ENCODE results near the gene CCNY.
"Not testable (repeated sequence)": the region's sequence is repeated elsewhere in the genome, so short reads cannot be mapped to it uniquely, and the experiment has no call there.

Gene CCNY

DNA sequence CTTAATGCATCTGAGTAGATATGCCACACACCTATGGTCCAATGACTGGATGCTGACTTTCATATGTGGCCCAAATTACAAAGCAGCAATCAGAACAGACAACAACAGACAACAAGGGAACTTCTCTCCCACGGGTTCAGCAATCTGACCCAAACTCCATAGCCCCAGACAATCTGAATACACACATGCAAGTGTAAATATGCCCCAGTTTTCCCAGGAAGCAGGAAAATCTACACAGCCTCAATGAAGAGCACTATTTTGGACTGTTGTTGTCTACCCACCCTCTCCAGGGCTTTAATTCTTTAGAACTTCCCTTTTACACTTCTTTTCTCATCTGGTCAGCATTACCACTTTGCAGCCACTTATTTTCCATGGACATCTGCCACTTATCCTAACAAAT is 2.0 kb upstream of the CCNY start:
- no peak for DNase-seq

DNA sequence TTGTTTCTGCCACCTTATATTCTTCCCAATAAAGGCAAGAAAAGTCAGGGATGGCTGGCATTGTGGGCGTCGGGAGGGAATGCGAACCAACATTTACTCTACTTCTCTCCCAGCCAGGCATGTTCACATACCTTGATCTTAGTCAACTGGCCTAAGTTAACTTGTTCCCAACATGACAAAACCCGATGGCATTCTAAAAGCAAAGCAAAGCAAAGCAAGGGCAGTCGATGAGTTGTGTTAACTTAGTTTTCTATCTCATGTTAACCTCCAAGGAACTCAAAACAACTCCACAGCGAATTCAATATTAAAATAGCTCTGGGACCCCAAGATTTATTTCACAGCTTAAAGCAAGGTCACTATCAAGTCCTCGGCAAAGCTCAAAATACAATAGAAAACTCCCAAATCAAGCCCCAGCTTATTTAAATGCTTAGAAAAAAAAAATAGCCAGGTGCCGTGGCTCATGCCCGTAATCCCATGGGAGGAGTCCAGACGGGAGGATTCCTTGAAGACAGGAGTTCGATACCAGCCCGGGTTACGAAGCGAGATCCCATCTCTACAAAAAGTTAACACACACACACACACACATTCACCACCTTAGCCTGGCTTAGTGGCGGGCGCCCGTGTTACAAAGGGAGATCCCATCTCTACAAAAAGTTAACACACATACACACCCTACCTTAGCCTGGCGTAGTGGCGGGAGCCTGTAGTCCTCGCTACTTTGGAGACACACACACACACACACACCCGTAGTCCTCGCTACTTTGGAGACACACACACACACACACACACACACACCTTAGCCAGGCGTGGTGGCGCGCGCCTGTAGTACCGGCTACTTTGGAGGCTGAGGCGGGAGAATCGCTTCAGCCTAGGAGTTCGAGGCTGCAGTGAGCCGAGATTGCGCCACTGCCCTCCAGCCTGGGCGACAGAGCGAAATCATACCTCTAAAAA is 901 bp upstream of the CCNY start:
- no peak for DNase-seq

DNA sequence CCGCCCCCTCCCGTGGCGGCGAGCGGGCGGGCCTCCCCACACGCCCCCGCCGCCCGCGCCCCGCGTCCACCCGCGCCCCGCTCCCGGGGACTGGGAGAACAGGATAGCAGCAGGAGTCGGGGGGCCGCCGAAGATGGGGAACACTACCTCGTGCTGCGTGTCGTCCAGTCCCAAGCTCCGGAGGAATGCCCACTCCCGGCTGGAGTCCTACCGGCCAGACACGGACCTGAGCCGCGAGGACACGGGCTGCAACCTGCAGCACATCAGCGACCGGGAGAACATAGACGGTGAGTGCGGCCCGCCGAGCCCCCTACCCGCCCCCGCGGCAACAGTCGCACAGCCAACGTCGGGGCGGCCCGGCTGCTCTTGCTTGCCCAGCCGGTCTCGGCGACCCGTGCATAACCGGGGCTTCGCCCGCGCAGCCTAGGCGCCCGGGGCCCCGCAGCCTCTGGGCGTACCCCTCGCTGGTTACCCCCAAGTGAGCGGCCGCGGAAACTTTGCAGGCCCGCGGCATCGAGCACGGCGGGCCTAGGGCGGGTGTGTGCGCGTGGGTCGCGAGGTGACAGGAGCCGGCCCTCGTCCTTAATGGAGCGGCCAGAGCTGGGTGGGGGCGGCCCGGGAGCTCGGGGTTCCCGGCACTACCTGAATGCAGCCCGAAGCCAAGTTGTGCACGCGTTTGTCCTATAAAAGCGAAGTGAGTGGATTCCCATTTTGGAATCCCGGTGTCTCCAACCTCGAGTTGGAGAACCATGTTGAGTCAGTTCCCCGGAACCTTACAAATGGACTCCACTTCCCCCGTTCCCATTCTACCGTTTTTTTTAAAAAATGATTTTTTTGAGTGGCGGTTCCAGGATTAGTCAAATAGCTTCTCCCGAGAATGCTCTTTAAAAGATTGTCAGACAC is 863 bp downstream of the CCNY start:
- DNase-seq = no peak

GRCh38 chr10:35339942-35340341 is 3.6 kb downstream of the CCNY start:
- DNase-seq = no peak

GRCh38 chr10:35340975-35341374 is 4.7 kb downstream of the CCNY start:
- no peak for DNase-seq

- no peak for DNase-seq
Observed at GRCh38 chr10:35341521-35341920, 5.2 kb downstream of the CCNY start.

DNA sequence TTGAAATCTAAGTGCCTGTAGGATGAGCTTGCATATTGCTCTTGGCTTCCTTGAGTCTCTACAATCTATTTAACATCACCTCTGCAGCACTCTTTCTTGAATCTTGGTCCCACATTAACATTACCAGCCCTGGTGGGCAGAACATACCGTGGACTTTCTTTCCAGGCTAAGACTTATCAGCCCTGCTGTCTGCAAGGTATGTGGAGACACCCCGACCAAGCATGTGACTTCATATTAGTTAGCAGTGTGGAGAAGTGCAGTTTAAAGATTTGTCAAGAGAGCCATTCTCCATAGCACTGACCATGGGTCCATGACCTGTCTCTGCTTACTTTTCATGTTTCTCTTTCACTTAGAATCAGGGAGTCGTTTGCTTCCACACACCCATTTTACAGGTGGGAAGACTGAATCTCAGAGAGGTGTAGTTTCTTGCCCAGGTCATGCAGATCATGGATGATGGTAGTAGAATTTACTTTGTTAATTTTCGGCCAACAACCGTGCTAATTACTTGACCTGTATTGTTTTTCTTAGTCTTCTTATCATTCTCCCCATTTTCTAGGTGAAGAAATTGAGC is 6.0 kb downstream of the CCNY start:
- DNase-seq = no peak

DNA sequence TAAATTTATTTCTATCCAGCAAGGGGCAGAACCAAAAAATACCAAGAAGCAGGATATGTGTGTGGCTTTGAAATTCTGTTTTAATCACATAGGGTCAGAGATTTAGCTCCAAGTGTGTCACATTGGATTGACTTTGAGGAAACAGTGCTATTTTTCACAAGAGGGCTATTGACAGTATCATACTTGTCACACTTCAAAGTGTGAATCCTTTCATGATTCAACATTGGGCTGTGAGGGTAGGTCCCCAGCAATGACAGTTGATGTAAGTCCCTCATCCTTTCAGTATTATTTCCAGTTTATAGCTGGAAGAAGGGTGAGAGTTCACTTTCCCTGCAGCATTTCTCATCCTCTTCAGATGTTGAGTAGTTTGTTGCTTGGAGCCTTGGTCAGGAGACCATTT is 7.4 kb downstream of the CCNY start:
- DNase-seq = no peak

DNA sequence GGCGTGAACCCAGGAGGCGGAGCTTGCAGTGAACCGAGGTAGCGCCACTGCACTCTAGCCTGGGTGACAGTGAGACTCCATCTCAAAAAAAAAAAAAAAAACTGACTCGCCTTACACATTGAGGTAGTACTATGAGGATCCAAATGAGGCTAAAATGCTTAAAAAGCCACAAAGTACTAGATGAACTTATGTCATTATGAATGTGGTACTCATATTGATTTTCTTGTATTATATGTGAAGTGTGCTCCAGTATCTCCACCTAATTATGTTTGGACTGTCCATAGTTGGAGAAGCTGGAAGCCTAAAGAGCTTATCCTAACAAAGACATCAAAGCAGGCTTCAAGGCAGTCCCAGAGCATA is 9.1 kb downstream of the CCNY start:
- no peak for DNase-seq

- DNase-seq = no peak
Observed at GRCh38 chr10:35346248-35346647, 9.9 kb downstream of the CCNY start.

DNA sequence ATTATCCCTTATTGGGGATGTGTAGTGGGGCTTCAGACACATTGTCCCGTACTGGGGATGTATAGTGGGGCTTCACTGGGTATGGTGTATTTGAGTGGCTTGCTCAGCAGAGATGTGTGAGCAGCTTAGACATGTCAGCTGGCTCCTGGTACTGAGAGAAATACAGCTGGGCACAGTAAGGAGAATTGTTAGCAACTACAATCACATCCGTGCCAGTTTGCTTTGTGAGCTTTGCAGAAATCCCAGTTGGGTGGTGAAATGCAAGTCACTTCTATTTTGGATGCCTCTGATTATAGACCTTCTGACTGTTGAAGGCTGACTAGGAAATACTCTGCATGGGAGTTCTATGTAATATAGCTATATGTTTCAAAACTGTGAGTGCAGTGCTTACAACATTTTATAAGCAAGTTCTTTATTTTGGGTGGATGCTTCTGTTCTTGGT is 10.8 kb downstream of the CCNY start:
- no peak for DNase-seq

- DNase-seq = no peak
Observed at GRCh38 chr10:35347899-35348608, 11.7 kb downstream of the CCNY start.

GRCh38 chr10:35348609-35349388 is 12.5 kb downstream of the CCNY start:
- DNase-seq = no peak

- DNase-seq = no peak
Observed at GRCh38 chr10:35349389-35349915, 13.1 kb downstream of the CCNY start.

DNA sequence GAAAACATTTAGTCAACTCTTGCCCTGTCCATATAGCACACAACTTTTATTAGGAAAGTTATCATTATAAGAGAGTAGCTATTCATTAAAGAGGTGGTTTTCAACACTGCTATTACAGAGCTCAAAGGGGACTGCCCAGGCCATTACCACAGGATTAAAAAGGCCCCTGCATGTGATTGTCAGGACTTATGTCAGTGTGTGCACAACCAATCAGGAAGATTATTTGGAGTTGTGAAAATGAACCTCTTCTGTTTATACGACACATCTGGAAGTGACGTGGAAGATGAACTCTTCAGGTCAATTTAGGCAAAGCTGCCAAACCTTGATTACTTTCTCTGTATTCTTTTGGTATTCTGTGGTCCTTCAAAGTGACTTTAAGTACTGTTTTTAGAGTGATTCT is 14.7 kb downstream of the CCNY start:
- DNase-seq = no peak

GRCh38 chr10:35352097-35352496 is 15.8 kb downstream of the CCNY start:
- no peak for DNase-seq

- DNase-seq = no peak
Observed at GRCh38 chr10:35352512-35352911, 16.2 kb downstream of the CCNY start.

DNA sequence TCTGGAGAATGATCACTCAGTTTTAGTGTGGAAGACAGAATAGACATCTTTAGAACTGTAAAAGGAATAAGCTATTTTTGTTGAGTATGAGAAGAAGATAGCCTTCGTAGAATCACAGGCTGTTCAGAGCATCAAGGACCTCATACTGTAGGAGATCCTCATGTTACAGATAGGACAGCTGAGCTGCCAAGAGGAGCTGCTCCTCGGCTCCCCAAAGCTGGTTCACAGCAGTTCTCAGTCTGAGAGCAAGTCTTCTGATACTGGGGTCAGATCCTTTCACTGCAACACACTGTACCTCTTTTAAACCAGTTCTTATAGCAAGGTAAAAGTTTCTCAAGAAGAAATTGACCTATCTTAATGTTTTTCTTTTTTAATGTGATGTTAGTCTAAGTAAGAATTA is 17.1 kb downstream of the CCNY start:
- DNase-seq = no peak

DNA sequence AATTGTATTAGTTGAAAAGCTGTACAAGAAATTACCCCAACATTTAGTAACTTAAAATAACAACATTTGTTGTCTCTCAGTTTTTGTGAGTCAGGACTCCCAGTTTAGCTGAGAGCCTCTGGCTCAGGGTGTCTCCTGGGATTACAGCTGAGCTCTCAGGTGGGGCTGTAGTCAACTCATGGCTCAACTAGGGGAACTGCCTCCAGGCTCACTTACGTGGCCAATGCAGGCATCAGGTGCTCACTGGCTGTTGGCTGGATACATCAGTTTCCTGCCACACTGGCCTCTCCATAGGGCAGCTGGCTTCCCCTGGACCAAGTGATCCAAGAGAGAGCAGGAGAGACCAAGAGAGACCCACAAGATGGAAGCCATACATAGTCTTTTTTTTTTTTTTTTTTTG is 17.5 kb downstream of the CCNY start:
- DNase-seq = no peak

DNA sequence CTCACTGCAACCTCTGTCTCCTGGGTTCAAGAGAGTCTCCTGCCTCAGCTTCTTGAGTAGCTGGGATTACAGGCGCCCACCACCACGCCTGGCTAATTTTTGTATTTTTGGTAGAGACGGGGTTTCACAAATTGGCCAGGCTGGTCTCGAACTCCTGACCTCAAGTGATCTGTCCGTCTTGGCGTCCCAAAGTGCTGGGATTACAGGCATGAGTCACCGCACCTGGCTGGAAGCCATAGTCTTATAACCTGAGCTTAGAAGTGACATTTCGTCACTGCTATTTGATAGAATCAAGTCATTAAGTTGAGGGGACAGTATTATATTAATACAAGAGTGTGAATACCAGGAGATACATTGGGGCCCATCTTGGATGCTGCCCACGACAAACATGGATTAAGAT is 17.9 kb downstream of the CCNY start:
- DNase-seq = not testable (repeated sequence)

- no peak for DNase-seq
Observed at GRCh38 chr10:35355971-35356724, 19.8 kb downstream of the CCNY start.
